Measurements from ENCODE around the gene SV2A. TPM values are rescaled to one million over a fixed set of nuclear protein-coding genes. Genes with fewer than 3 reads are reported as not detected.

SV2A gene
- total and polyA plus RNA-seq, 2 donors from 2014 or later = 2.0 to 4.5 TPM

DNA sequence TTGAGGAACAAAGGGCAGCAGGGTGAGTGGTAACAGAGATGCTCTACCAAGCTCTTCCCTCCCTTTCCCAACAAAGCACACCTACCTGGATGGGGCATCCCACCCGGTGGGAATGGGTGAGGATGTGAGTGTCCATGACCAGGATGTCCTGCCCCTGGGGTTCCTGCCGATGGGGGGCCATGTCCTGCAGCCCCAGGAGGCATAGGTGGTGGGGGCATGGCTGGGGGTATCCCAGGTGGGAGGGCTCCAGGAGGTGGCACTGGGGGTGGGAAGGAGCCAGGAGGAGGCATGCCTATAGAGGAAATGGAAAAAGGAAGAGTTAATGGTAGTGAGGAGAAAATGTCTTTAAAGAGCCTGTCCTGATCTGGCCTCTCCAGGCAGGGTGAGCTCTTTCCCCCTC, 8.1 kb upstream of the SV2A start:
- Histone ChIP-seq H3K27ac (ENCODE audit: low read depth in 2 of 2, low read length in 2 of 2) (no peak overlapping the region), H3K4me1 (ENCODE audit: control insufficient read depth in 2 of 3, insufficient read depth in 2 of 3, low read depth in 1 of 3, low read length in 3 of 3) (peaks cover 5 to 18% (median 18%) of the 10 kb centered on the region in 3 donors), H3K9me3 (ENCODE audit: control insufficient read depth in 2 of 3, insufficient read depth in 1 of 3, low read length in 3 of 3) (no peaks in the 10 kb centered on the region), H3K27me3 (ENCODE audit: control insufficient read depth, insufficient read depth, low read length) (no peaks in the 10 kb centered on the region), H3K36me3 (ENCODE audit: control insufficient read depth in 2 of 3, insufficient read depth in 3 of 3, low read length in 3 of 3) (peaks cover 12 to 47% (median 29%) of the 10 kb centered on the region in 3 donors), H3K9ac (ENCODE audit: low read length in 3 of 3) (no peak overlapping the region), H3K4me3 (ENCODE audit: low read length in 3 of 3) (no peak overlapping the region)
- intact Hi-C loops (cut with DNase I) = no loop called here
- DNase-seq (no peak), FAIRE-seq (no peak)
- TF ChIP-seq, protein P1, sequence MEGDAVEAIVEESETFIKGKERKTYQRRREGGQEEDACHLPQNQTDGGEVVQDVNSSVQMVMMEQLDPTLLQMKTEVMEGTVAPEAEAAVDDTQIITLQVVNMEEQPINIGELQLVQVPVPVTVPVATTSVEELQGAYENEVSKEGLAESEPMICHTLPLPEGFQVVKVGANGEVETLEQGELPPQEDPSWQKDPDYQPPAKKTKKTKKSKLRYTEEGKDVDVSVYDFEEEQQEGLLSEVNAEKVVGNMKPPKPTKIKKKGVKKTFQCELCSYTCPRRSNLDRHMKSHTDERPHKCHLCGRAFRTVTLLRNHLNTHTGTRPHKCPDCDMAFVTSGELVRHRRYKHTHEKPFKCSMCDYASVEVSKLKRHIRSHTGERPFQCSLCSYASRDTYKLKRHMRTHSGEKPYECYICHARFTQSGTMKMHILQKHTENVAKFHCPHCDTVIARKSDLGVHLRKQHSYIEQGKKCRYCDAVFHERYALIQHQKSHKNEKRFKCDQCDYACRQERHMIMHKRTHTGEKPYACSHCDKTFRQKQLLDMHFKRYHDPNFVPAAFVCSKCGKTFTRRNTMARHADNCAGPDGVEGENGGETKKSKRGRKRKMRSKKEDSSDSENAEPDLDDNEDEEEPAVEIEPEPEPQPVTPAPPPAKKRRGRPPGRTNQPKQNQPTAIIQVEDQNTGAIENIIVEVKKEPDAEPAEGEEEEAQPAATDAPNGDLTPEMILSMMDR (IDR thresholded peaks at IDR 0.05; ENCODE audit: borderline replicate concordance, extremely low read depth, insufficient read depth) = no peak

DNA sequence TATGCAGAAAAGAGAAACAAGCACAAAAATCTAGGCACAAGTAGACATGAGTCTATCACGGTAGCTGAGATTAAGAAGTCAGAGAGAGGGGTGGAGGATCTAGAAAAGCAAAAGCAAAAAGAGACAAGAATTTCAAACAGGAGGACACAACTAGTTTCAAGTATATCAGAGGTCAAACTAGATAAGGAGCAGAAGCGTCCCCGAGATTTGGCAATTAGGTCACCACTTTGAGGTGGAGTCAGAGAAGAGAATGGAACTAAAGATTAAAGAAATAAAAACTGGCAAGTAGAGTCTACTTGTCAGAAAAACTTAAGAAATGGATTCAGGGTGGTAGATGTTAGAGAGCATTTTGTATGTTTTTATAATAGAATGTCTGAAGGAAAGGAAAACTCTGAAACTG, 7.7 kb upstream of the SV2A start:
- Histone ChIP-seq H3K9me3 (ENCODE audit: control insufficient read depth in 2 of 3, insufficient read depth in 1 of 3, low read length in 3 of 3) (no peaks in the 10 kb centered on the region), H3K36me3 (ENCODE audit: control insufficient read depth in 2 of 3, insufficient read depth in 3 of 3, low read length in 3 of 3) (peaks cover 12 to 46% (median 28%) of the 10 kb centered on the region in 3 donors), H3K27ac (ENCODE audit: low read depth in 2 of 2, low read length in 2 of 2) (no peak overlapping the region), H3K27me3 (ENCODE audit: control insufficient read depth, insufficient read depth, low read length) (no peaks in the 10 kb centered on the region), H3K4me1 (ENCODE audit: control insufficient read depth in 2 of 3, insufficient read depth in 2 of 3, low read depth in 1 of 3, low read length in 3 of 3) (peaks cover 5 to 18% (median 18%) of the 10 kb centered on the region in 3 donors), H3K4me3 (ENCODE audit: low read length in 3 of 3) (no peak overlapping the region), H3K9ac (ENCODE audit: low read length in 3 of 3) (no peak overlapping the region)
- FAIRE-seq = no peak
- intact Hi-C loops (cut with DNase I) = no loop called here
- no peak for DNase-seq
- TF ChIP-seq, protein P1 (IDR thresholded peaks at IDR 0.05; ENCODE audit: borderline replicate concordance, extremely low read depth, insufficient read depth) = no peak

DNA sequence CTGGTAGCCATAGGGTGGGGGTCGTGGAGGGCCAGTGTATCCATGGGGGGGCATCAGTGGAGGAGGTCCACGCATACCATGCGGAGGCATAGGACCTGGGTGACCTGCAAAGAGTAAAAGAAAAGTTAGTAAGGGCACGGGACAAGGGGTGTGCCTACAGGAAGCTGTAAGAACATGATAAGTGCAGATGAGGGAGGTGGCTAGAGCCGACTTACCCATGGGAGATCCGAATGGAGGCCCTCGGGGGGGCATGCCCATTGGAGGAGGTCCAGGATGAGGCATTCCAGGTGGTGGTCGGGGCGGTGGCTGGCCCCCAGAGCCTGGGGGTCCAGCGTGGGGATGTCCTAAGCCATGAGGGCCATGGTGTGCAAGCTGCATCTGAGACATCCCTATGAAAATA, 6.0 kb upstream of the SV2A start:
- DNase-seq = no peak
- intact Hi-C loops (cut with DNase I) = no loop called here
- Histone ChIP-seq H3K36me3 (ENCODE audit: control insufficient read depth in 2 of 3, insufficient read depth in 3 of 3, low read length in 3 of 3) (peaks cover 12 to 41% (median 26%) of the 10 kb centered on the region in 3 donors), H3K9me3 (ENCODE audit: control insufficient read depth in 2 of 3, insufficient read depth in 1 of 3, low read length in 3 of 3) (no peaks in the 10 kb centered on the region), H3K27me3 (ENCODE audit: control insufficient read depth, insufficient read depth, low read length) (no peaks in the 10 kb centered on the region), H3K9ac (ENCODE audit: low read length in 3 of 3) (no peak overlapping the region), H3K4me1 (ENCODE audit: control insufficient read depth in 2 of 3, insufficient read depth in 2 of 3, low read depth in 1 of 3, low read length in 3 of 3) (peaks cover 4 to 18% (median 16%) of the 10 kb centered on the region in 3 donors), H3K4me3 (ENCODE audit: low read length in 3 of 3) (no peak overlapping the region), H3K27ac (ENCODE audit: low read depth in 2 of 2, low read length in 2 of 2) (no peak overlapping the region)
- FAIRE-seq = no peak
- TF ChIP-seq, protein P1 (IDR thresholded peaks at IDR 0.05; ENCODE audit: borderline replicate concordance, extremely low read depth, insufficient read depth) = no peak

DNA sequence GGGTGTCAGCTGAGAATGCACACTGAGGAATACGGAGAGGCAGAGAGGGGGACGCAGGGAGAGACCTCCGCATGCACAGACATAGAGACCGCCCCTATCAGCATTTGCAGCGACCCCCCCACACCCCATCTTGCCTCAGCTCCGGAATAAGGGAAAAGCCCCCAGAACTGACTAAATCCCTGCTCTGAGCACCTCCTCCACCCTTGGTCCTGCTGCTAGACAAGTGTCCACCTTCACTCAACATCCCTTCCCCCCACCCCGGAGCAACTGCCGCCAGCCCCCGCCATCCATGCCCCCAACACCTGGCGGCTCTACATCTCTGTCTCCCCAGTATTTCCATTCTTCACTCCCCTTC, 769 bp downstream of the SV2A start:
- no peaks in the 10 kb centered on the region for H3K9me3 ChIP-seq (ENCODE audit: control insufficient read depth in 2 of 3, insufficient read depth in 1 of 3, low read length in 3 of 3)
- peaks cover 0 to 7% (median 6%) of the 10 kb centered on the region in 3 donors for H3K4me1 ChIP-seq (ENCODE audit: control insufficient read depth in 2 of 3, insufficient read depth in 2 of 3, low read depth in 1 of 3, low read length in 3 of 3)
- intact Hi-C loops (cut with DNase I) = no loop called here
- no peak overlapping the region for H3K4me3 ChIP-seq (ENCODE audit: low read length in 3 of 3)
- H3K36me3 ChIP-seq (ENCODE audit: control insufficient read depth in 2 of 3, insufficient read depth in 3 of 3, low read length in 3 of 3) = no peaks in the 10 kb centered on the region
- no peak overlapping the region for H3K27ac ChIP-seq (ENCODE audit: low read depth in 2 of 2, low read length in 2 of 2)
- DNase-seq = no peak
- no peaks in the 10 kb centered on the region for H3K27me3 ChIP-seq (ENCODE audit: control insufficient read depth, insufficient read depth, low read length)
- no peak overlapping the region for H3K9ac ChIP-seq (ENCODE audit: low read length in 3 of 3)
- TF ChIP-seq, protein P1 (IDR thresholded peaks at IDR 0.05; ENCODE audit: borderline replicate concordance, extremely low read depth, insufficient read depth) = no peak
- no peak for FAIRE-seq
